NCI-H82 (cell line): ENCODE results near the gene SUFU.

Source experiments
- DNase-seq: peaks from one replicate; lab custom pipeline; 2025; lab: John Stamatoyannopoulos, UW

Gene SUFU

GRCh38 chr10:102635377-102635776 lies 131.6 kb downstream of the SUFU start:
- DNase-seq: no peak

DNA sequence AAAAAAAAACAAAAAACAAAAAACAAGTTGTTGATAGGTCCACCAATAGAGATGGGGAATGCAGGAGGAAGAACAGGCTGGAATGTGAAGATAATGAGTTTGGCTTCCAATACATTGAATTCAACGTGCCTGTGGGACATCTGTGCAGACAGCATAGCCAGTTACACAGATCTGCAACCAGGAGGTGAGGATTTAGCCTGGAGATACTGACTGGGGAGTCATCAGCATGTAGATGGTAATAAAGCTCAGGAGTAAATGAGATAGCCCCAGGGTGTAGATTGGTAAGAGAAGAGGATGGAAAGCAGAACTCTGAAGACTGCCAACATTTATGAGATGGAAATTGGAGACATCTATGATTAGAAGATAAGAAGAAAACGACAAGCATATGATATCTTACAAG lies 135.8 kb downstream of the SUFU start:
- DNase-seq: no peak

GRCh38 chr10:102641402-102641801 lies 137.6 kb downstream of the SUFU start:
- DNase-seq: no peak

DNA sequence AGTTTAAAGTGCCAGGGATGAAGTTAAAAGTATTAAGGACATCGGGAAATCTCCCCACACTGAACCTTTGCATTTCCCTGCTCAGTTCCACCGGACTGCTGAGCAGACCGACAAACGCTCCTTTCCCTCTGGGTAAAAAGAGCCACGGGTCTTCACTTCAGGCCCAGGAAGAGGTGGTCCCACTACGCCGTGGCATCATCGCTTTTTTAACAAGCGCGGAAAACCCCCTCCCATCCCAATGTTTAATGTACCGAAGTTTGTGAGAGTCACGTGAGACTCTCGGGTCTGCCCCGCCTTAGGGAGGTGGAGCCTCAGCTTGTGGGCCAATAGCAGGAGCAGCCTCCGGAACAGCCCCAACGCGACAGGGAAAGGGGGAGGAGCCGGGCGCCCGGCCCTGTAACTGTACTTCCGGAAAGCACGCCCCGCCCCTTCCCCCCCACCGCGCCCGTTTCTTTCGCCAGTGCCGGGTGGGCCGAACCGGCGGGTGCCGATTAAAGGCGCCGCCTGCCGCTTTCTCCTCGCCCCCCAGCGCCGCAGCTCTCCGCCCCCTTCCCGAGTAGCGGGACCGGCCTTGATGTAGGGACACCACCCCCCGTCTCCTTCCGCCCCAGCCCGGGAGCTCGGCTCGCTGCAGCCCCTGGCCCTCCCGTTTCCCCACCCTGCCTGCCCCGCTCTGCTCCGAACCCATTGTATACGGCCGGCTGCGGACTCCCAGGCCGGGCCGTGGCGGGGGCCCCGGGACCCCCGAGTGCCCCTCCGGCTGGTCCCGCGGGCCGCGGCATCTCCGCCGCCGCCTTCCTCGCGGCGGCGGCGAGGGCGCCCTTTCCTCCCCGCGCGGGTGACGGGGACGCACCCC lies 138.3 kb downstream of the SUFU start:
- DNase-seq: peak; percentile 98

DNA sequence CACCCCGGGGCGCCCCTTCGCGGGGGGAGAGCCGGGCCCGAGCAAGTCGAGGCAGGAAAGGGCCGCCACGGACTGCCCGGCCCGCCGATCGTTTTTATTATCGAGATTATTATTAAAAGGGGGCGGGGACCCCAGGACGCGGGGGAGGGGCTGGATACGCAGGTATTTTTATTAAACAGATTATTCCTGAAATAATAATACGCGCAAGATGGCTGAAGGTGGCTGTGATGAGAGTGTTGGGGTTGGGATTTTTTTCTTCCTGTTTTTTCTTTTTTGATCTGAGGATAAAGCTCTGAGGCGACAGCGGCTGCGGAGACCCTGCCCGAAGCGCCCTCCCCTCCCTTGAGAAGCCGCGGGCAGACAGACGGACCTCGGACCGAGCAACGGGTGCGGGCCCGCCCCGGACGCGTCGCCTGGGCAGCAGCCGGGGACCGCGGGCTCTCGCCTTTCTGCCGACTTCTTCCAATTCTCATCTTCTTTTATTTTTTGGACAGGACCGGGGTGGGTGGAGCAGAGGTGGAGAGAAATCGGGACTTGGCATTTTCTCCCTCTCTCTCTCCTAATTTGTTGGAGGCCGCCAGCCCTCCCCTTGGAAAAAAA lies 139.1 kb downstream of the SUFU start:
- DNase-seq: peak; percentile 66

GRCh38 chr10:102643336-102644065 lies 139.7 kb downstream of the SUFU start:
- DNase-seq: peak; percentile 73

GRCh38 chr10:102644066-102644645 lies 140.4 kb downstream of the SUFU start, which contains the start of gene TRIM8:
TRIM8 (plus strand) TSS chr10:102644479; CDS start chr10:102644618, 139 bp downstream.
- DNase-seq: peak; percentile 64

DNA sequence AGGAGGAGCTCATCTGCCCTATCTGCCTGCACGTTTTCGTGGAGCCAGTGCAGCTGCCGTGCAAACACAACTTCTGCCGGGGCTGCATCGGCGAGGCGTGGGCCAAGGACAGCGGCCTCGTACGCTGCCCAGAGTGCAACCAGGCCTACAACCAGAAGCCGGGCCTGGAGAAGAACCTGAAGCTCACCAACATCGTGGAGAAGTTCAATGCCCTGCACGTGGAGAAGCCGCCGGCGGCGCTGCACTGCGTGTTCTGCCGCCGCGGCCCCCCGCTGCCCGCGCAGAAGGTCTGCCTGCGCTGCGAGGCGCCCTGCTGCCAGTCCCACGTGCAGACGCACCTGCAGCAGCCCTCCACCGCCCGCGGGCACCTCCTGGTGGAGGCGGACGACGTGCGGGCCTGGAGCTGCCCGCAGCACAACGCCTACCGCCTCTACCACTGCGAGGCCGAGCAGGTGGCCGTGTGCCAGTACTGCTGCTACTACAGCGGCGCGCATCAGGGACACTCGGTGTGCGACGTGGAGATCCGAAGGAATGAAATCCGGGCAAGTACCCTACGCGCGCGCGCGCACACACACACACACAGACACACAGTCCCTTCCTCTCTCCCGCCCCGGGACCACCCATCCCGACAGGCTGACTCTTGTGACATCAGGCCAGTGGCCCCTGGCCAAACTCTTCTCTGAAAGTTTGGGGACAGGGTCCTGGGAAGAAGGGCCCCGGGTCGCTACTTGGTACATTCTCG lies 141.0 kb downstream of the SUFU start:
- peak; percentile 79 for DNase-seq

- DNase-seq: peak; percentile 63
These were observed 141.6 kb downstream of the SUFU start for GRCh38 chr10:102645388-102645740.

DNA sequence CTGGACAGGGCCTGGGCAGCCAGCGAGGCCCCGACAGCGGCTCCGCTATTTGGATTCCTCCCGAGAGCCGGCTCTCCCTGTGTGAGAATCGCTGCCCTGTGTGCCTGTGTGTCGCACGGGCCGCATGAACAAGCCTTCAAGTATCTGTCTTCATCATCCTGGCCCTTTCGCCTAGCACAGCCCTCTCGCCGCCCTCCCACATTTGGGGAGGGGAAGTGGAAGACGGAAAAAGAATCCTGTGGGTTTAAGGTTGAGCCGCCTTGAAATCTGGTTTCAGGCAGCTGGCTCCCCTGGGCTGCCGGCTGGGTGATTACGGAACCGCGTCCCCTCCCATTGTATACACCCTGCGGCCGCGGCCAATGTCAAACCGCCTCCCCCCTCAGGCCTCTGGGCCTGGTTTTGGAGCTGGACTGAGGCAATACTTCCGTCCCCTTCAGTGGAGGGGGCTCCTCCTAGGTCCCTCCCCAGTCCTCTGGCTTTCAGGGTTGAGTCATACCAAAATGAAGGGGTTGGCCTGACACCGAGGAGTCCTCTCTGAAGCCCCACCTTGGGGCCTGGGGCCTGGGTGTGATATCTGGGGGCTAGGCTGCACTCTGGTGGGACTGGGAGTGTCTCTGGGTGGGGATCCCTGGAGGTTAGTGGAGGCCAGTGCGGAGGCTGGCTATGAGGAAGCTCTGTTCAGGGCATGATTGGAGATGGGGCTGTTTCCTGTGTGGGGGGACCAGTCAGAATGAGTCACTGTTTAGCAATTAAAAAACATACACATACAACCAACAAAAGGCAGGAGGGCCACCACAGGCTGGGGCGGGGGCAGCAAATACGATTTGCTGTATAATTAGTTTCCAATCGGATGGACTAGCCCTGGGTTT lies 142.2 kb downstream of the SUFU start:
- DNase-seq: peak; percentile 74

DNA sequence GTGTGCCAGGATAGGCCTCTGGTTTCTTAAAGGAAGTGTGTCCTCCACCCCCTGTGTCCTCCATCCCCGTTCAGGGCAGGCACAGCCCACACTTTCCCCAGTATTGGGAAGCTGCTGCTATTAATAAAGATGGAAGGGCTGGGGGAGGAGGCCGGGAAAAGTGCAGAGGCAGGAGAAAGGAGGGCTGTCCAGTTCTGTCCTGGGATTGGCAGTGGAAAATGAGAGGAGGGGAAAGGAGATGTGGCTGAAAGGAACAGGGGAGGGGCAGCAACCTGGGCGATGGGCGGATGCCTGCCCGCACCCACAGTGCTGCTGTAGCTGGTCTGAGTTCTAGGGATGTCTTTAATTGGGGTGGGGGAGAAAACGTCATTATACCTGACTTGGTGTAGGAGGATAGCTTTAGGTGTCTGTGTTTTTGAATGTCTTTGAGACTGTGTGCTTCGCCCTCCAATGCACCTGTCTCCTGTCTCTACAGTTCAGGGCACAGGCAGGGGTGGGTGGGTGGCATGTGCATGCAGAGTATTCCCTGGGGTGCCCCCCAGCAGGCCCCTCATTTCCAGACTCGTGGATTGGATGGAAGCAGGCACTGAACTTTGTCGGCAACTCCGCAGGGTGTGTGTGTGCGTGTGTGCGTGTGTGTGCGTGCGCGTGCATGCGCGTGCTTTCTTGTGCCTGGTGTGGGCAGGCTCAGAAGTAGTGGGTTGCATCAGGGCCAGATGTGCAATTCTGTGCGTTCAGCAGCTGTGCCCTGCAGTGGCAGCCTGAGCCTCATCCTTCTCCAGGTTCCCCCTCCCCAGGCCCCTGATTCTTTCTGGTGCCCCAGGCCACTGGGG lies 143.1 kb downstream of the SUFU start:
- peak; percentile 31 for DNase-seq

- no peak for DNase-seq
These were observed 143.9 kb downstream of the SUFU start for GRCh38 chr10:102647443-102648268.

- no peak for DNase-seq
These were observed 144.6 kb downstream of the SUFU start for GRCh38 chr10:102648269-102648888.

DNA sequence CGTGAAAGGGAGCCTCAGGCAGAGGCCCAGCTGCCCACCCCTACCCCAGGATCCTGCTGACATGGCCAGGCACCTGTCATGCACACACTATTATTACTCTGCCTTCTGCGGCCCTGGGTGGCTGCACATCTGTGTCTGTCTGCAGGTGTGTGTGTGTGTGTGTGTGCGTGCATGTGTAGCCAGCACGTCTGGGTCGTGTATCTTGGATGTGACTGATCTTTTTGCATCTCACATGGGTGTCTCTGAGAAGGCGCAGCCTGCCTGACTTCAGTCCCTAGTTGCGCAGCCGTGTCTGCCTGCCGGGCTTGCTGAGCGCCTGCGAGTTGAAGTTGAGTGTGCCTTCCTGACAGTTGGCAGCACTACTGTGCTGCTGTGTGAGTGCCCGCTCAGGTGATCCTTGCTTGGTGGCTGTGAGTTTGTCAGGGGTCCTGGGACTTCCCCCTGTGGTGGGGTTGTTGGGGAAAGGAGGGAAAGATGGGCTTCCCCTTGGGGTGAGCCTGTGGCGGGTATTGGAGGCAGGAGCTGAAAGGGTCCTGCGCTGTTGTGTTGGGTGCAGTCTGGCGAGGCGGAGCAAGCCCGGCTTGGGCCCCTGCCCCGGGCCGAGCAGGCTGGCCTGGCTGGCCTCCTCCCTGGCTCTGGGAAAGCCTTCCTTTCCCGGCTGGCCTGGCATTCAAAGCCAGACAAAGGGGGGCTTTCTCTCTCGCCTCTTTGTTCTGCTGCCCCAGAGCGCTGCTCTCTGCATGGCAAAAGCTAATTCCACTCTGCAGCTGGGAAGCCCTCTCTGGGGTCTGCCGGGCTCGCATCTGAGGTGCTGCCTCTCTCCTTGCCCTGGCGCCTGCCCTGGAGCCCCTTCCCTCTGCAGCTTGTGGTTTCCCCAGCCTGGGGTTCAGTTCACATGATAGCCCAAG lies 145.4 kb downstream of the SUFU start:
- DNase-seq: no peak

DNA sequence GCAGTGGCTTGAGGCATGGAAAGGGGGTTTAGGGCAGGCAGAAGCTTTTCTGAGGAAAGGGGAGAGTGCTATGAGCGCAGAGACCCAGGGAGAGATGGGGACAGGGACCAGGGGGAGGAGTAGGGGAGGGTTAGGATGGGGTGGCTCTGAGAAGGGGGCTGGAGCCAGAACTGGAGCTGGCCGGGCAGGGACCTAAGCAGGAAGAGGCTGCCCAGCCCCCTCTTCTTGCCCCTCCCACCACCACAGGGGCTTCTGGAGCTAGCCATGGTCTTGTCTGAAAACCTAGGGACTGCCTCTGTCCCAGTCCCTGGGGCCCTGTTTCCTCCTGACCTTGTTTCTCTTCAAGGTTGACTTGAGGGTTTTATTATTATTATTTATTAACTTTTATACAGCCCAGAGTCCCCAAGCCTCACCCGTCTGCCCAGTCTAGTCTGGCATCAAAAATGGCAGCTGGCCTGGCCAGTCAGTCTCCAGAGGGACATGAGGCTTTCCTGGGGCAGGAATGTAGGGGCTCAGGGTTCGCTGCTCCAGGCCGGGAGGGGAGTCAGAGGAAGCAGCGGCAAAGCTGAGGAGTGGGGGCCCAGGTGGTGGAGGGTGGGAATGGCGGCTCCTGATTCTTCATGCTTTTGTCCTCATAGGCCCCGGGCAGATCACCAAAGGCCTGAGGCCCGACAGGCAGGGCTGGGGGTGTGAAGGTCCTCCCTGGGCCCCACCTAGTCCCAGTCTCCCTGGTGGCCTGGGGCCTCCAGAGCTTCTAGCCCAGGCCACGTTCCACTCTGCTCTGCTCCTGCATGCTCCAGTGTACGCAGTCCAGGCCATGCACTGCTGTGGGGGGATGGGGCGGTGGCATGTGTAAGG lies 146.3 kb downstream of the SUFU start:
- no peak for DNase-seq

GRCh38 chr10:102650655-102651454 lies 147.1 kb downstream of the SUFU start:
- no peak for DNase-seq
